ENCODE data around the gene DNAI1. TPM values are rescaled to one million over a fixed set of nuclear protein-coding genes. Genes with fewer than 3 reads are reported as not detected.

DNAI1 gene
- total RNA-seq, 1 experiment from 2014 or later: 0.52 TPM

DNA sequence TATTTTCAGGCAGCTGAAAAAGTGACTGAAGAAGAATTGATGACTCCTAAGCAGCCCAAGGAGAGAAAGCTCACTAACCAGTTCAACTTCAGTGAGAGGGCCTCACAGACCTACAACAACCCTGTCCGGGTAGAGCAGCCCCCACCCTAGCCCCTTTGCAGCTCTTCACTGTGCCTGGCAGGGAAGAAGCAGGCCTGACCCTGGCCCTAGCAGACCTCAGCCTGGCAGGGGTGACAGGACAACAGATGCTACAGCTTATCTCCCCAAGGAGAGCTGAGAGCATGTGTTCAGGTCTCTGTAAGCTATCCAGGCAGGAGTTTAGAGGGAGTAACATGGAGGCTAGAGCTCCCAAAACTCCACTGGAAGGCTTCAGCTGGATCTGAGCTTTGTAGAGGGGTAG lies 31.8 kb downstream of the DNAI1 start:
- Mint-ChIP-seq H3K4me1 (ENCODE audit: low read depth, unreplicated experiment) (no peaks in the 10 kb centered on the region), H3K4me3 (ENCODE audit: unreplicated experiment) (no peak overlapping the region), H3K36me3 (ENCODE audit: insufficient read depth, unreplicated experiment) (no peaks in the 10 kb centered on the region), H3K27me3 (ENCODE audit: insufficient read depth, unreplicated experiment) (no peaks in the 10 kb centered on the region), H3K9me3 (ENCODE audit: unreplicated experiment) (no peaks in the 10 kb centered on the region), H3K27ac (ENCODE audit: unreplicated experiment) (no peak overlapping the region)
- Histone ChIP-seq H3K27me3 (replicated peaks; ENCODE audit: control insufficient read depth, insufficient read depth, low read length) (no peaks in the 10 kb centered on the region), H3K36me3 (ENCODE audit: control insufficient read depth, insufficient read depth, low read length) (no peaks in the 10 kb centered on the region), H3K4me3 (ENCODE audit: low read depth, low read length) (no peak overlapping the region), H3K9me3 (no peaks in the 10 kb centered on the region), H3K4me1 (peaks cover 4% of the 10 kb centered on the region)
- TF ChIP-seq, protein P1, sequence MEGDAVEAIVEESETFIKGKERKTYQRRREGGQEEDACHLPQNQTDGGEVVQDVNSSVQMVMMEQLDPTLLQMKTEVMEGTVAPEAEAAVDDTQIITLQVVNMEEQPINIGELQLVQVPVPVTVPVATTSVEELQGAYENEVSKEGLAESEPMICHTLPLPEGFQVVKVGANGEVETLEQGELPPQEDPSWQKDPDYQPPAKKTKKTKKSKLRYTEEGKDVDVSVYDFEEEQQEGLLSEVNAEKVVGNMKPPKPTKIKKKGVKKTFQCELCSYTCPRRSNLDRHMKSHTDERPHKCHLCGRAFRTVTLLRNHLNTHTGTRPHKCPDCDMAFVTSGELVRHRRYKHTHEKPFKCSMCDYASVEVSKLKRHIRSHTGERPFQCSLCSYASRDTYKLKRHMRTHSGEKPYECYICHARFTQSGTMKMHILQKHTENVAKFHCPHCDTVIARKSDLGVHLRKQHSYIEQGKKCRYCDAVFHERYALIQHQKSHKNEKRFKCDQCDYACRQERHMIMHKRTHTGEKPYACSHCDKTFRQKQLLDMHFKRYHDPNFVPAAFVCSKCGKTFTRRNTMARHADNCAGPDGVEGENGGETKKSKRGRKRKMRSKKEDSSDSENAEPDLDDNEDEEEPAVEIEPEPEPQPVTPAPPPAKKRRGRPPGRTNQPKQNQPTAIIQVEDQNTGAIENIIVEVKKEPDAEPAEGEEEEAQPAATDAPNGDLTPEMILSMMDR (IDR thresholded peaks at IDR 0.05; ENCODE audit: insufficient read depth in 1 of 2, low read depth in 1 of 2, low read length in 1 of 2, severe bottlenecking in 1 of 2, unreplicated experiment in 1 of 2): no peak
- POLR2A ChIA-PET: no interaction called here
- BruUV-seq (replicated peaks): no TSS peak
- intact Hi-C loops (cut with micrococcal nuclease; ENCODE audit: unreplicated experiment): no loop called here
- CTCF ChIA-PET: no interaction called here
- no peak for DNase-seq

DNA sequence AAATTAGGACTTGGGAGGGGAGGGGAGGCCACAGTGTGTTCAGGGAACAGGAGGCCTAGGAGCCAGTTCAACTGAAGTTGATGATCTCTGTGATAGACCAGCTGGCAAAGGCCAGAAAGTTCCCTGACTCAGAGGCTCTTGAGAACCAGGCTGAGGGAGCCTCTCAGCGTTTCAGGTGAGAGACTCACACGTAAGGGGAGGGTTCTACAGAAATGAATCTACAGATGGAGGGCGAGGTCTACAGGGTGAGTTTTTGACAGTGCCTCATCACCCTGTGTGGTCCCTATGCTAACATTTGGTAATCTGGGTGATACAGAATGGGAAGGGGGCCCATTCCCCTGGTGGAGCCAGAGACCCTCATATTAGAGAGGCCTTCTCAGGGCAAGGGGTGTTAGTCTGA lies 32.2 kb downstream of the DNAI1 start:
- H3K4me3 ChIP-seq (ENCODE audit: low read depth, low read length): no peak overlapping the region
- ChIA-PET POLR2A (no interaction called here), CTCF (no interaction called here)
- BruUV-seq (replicated peaks): no TSS peak
- intact Hi-C loops (cut with micrococcal nuclease; ENCODE audit: unreplicated experiment): no loop called here
- Mint-ChIP-seq H3K9me3 (ENCODE audit: unreplicated experiment) (no peaks in the 10 kb centered on the region), H3K27ac (ENCODE audit: unreplicated experiment) (no peak overlapping the region), H3K4me3 (ENCODE audit: unreplicated experiment) (no peak overlapping the region), H3K4me1 (ENCODE audit: low read depth, unreplicated experiment) (no peaks in the 10 kb centered on the region), H3K27me3 (ENCODE audit: insufficient read depth, unreplicated experiment) (no peaks in the 10 kb centered on the region), H3K36me3 (ENCODE audit: insufficient read depth, unreplicated experiment) (no peaks in the 10 kb centered on the region)
- no peaks in the 10 kb centered on the region for H3K27me3 ChIP-seq (replicated peaks; ENCODE audit: control insufficient read depth, insufficient read depth, low read length)
- TF ChIP-seq, protein P1 (IDR thresholded peaks at IDR 0.05; ENCODE audit: insufficient read depth in 1 of 2, low read depth in 1 of 2, low read length in 1 of 2, severe bottlenecking in 1 of 2, unreplicated experiment in 1 of 2): no peak
- H3K9me3 ChIP-seq: no peaks in the 10 kb centered on the region
- H3K4me1 ChIP-seq: no peaks in the 10 kb centered on the region; the same call in 1 of the 2 replicates
- no peaks in the 10 kb centered on the region for H3K36me3 ChIP-seq (ENCODE audit: control insufficient read depth, insufficient read depth, low read length)
- no peak for DNase-seq

DNA sequence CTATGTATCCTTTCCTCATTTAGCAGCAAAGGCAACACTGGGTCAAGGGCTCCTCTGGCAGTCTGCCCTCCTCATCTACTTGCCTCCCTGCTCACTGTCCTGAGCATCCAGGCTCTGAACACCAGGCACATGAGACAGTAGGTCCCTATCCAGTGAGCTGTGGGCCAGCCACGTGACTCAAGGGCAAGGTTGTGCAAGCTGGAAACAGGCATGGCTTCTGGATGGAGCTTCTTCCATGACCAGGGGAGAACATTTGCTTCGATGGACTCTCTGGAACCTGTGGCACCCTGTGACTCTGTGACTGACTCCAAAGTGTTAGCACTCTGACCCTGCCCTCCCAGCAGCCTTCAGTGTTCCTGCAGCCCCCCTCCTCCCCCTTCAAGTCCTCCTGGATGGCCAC lies 33.0 kb downstream of the DNAI1 start:
- TF ChIP-seq, protein P1 (IDR thresholded peaks at IDR 0.05; ENCODE audit: insufficient read depth in 1 of 2, low read depth in 1 of 2, low read length in 1 of 2, severe bottlenecking in 1 of 2, unreplicated experiment in 1 of 2): no peak
- DNase-seq: no peak
- no peak overlapping the region for H3K4me3 ChIP-seq (ENCODE audit: low read depth, low read length)
- no peak overlapping the region for H3K4me3 Mint-ChIP-seq (ENCODE audit: unreplicated experiment)
- H3K27me3 ChIP-seq (replicated peaks; ENCODE audit: control insufficient read depth, insufficient read depth, low read length): no peaks in the 10 kb centered on the region
- no peaks in the 10 kb centered on the region for H3K4me1 Mint-ChIP-seq (ENCODE audit: low read depth, unreplicated experiment)
- H3K36me3 Mint-ChIP-seq (ENCODE audit: insufficient read depth, unreplicated experiment): no peaks in the 10 kb centered on the region
- POLR2A ChIA-PET: no interaction called here
- no peaks in the 10 kb centered on the region for H3K9me3 ChIP-seq
- H3K27me3 Mint-ChIP-seq (ENCODE audit: insufficient read depth, unreplicated experiment): no peaks in the 10 kb centered on the region
- intact Hi-C loops (cut with micrococcal nuclease; ENCODE audit: unreplicated experiment): no loop called here
- CTCF ChIA-PET: no interaction called here
- no peaks in the 10 kb centered on the region for H3K9me3 Mint-ChIP-seq (ENCODE audit: unreplicated experiment)
- no TSS peak for BruUV-seq (replicated peaks)
- H3K36me3 ChIP-seq (ENCODE audit: control insufficient read depth, insufficient read depth, low read length): no peaks in the 10 kb centered on the region
- H3K4me1 ChIP-seq: no peaks in the 10 kb centered on the region
- H3K27ac Mint-ChIP-seq (ENCODE audit: unreplicated experiment): no peak overlapping the region

Measured in Caco-2 (cell line).